Heart right ventricle (tissue), 16 donors: Measurements from ENCODE around the gene FCN1. TPM values are rescaled to one million over a fixed set of nuclear protein-coding genes. Genes with fewer than 3 reads are reported as not detected.

ENCODE experiments used
- ATAC-seq, 8 donors: fragments of 200-7000 bp; cut with Tn5 transposase; one replicate each; pipeline ENCODE4 v1.9.1; 2020; ENCODE audit warnings: mild to moderate bottlenecking in 8 of 8, moderate library complexity in 8 of 8, moderate number of reproducible peaks in 1 of 8
- DNase-seq, 2 donors: peaks; one replicate each; pipeline ENCODE4 v3.0.0-alpha.2; 2020
- H3K27ac ChIP-seq, 10 donors: fragments of 200-600 bp; sonication (generic) in 2 of 10; one replicate each; pipeline versions ENCODE4 v1.5.0 to v1.8.0; 2020 to 2022; ENCODE audit warnings: mild to moderate bottlenecking in 3 of 10
- H3K27me3 ChIP-seq, 7 donors: fragments of 200-600 bp; one replicate each; pipeline ENCODE4 v1.8.0; 2021 to 2022; ENCODE audit warnings: mild to moderate bottlenecking in 2 of 7
- H3K36me3 ChIP-seq, 9 donors: fragments of 200-600 bp; sonication (generic) in 1 of 9; one replicate each; pipeline versions ENCODE4 v1.5.0 to v1.8.0; 2020 to 2022; ENCODE audit warnings: mild to moderate bottlenecking in 2 of 9
- H3K4me1 ChIP-seq, 9 donors: fragments of 200-600 bp; sonication (generic) in 1 of 9; one replicate each; pipeline versions ENCODE4 v1.5.0 to v1.8.0; 2020 to 2022; ENCODE audit warnings: mild to moderate bottlenecking in 4 of 9
- H3K4me3 ChIP-seq, 10 donors: fragments of 200-600 bp; sonication (generic) in 2 of 10; one replicate each; pipeline versions ENCODE4 v1.5.0 to v1.8.0; 2020 to 2022; ENCODE audit warnings: mild to moderate bottlenecking in 7 of 10, moderate library complexity in 2 of 10
- H3K9me3 ChIP-seq, 11 donors: fragments of 200-600 bp in 10 of 11; sonication (generic) in 2 of 11; one replicate each; pipeline versions ENCODE4 v1.5.0 to v1.8.0; 2013 to 2022; ENCODE audit warnings: mild to moderate bottlenecking in 2 of 11, control low read depth in 1 of 11, moderate library complexity in 1 of 11
- CTCF ChIP-seq, 9 donors: fragments of 200-600 bp; sonication (generic) in 2 of 9; IDR thresholded peaks; one replicate each; pipeline versions ENCODE4 v1.5.0 to v1.8.0; 2021 to 2022; ENCODE audit warnings: antibody characterized with exemption in 9 of 9, mild to moderate bottlenecking in 5 of 9, moderate library complexity in 1 of 9
- WGBS, 2 donors: extraction: QIAGEN DNeasy Blood & Tissue Kit; methylation state at CpG; one replicate each; pipeline ENCODE4 v1.1.7; 2013; ENCODE audit warnings: inconsistent platforms in 1 of 2; 5-methylcytosine and 5-hydroxymethylcytosine counted together
- intact Hi-C, 10 donors: fragments of 100-400 bp; cut with DNase I; formaldehyde crosslinking; loops; one replicate each; pipeline versions ENCODE4 v1.11.1 to v1.14.2; 2022
- polyA plus RNA-seq, 2 donors: library from polyadenylated mRNA; stranded (reverse); fragments of 200-250 nt; gene quantifications; one replicate each; pipeline ENCODE4 v1.2.3, GENCODE V29; 2013
- total RNA-seq, 10 donors: library from RNA; stranded (reverse); fragmentation: NEBNext Ultra II Directional in 3 of 10; extraction: Animal tissue kit (Norgen Biotek cat#: 25700) in 3 of 10; gene quantifications; one replicate each; pipeline versions ENCODE4 v1.2.1 to v1.2.4, GENCODE V29; 2021 to 2023
- donor health status: Arrhythmogenic right ventricular cardiomyopathy.
- donor health status: ischemic (EF 13 %, LVEDD 7.1; RV severe dilation, severe dysfunction).
- donor health status: healthy with polysubstance abuse.
- donor health status: DM: no; HTN: yes; CAD: no.
- donor health status: DM: no; HTN: no; CAD: no.
- donor health status: ischemic (EF 25% LVEDD 6.9; RV normal size, moderate dysfunction).
- donor health status: ischemic (EF 25% LVEDD 5.7; RV mildly dilated, moderate dysfunction).
- donor health status: healthy.
- donor health status: DM: yes; HTN: yes; CAD: no.
- donor health status: Ischemic cardiomyopathy.
- donor health status: ischemic (EF 35%, LVEDD 5.7; RV mildly dilated, moderate dysfunction).
- donor health status: nonischemic (EF 11% LVEDD 7.7; RV severe dilation, severe dysfunction).
- donor health status: DM: yes; HTN: yes; CAD: no.
- donor health status: PGD.
- donor health status: ischemic (EF 29% LVEDD 5.4; RV normal size, mild dysfunction).
- donor health status: nonischemic (EF 23%, LVEDD 6.1; RV moderate dilation, normal function).

The FCN1 gene
- total and polyA plus RNA-seq, 12 donors: 0.97 to 64.7 (median 2.7) TPM

- H3K9me3 ChIP-seq: no peaks in the 10 kb centered on the region
- intact Hi-C loops: loop anchor here in 1 of 10 donors (10.0 kb wide), 1 partner anchor 76 kb away; no protein-coding TSS in a partner anchor
- 81 to 83% methylated on average over 21 of the region's 21 CpGs for WGBS, 2 donors
- peaks cover 0 to 57% (median 30%) of the 10 kb centered on the region in 7 donors for H3K27me3 ChIP-seq
- ATAC-seq (no peak), DNase-seq (no peak)
- no peaks in the 10 kb centered on the region for H3K36me3 ChIP-seq
- no peak overlapping the region for H3K4me3 ChIP-seq
- peaks cover 0 to 56% (median 15%) of the 10 kb centered on the region in 9 donors for H3K4me1 ChIP-seq
- TF ChIP-seq CTCF (IDR thresholded peaks at IDR 0.05): no peak
- no peak overlapping the region for H3K27ac ChIP-seq
These were observed 20.8 kb upstream of the FCN1 start for GRCh38 chr9:134938346-134939079.

DNA sequence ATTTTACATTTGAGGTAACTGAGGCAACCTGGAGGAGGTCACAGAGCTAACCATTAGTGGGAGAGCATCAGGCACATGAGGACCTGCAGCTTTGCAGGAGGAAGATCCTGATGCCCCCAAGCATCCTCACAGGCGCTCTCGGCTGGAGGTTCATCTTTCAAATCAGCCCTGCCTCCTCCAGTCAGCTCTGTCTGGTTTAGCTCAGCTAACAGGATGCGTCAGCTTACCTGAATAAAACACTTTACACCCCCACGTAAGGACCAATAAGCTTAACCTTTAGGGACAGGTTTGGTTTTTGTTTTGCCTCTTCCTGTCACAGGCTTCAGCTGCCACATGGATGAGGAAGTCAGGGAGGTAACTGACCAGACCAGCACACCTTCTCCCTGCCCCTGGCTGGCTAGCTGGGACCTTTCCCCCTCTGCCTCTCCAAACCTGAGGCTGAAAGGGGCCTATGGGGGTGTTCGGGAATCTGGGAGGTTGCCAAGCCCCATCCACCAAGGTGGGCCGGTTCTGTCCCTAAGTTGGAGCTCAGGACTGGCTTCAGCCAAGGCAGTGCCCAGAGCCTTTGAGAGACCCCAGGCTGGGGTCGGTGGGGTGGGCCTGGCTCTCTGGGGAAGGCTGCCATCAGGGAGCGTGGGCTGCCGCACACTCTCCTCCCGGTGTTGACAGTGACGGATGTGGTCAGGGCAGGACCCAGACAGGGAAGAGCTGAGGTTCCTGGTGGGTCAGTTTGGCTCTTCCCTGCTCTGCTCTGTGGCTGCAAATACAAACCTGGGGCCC, 20.0 kb upstream of the FCN1 start:
- peaks cover 0 to 50% (median 24%) of the 10 kb centered on the region in 7 donors for H3K27me3 ChIP-seq
- no peak overlapping the region for H3K27ac ChIP-seq
- H3K9me3 ChIP-seq: no peaks in the 10 kb centered on the region
- no peak overlapping the region for H3K4me3 ChIP-seq
- no peak for DNase-seq
- H3K36me3 ChIP-seq: no peaks in the 10 kb centered on the region
- TF ChIP-seq CTCF (IDR thresholded peaks at IDR 0.05): no peak
- peaks cover 0 to 62% (median 9%) of the 10 kb centered on the region in 9 donors for H3K4me1 ChIP-seq
- ATAC-seq: no peak
- intact Hi-C loops: loop anchor here in 1 of 10 donors (10.0 kb wide), 1 partner anchor 77 kb away; no protein-coding TSS in a partner anchor
- WGBS, 2 donors: 73% methylated on average over 11 of the region's 11 CpGs

DNA sequence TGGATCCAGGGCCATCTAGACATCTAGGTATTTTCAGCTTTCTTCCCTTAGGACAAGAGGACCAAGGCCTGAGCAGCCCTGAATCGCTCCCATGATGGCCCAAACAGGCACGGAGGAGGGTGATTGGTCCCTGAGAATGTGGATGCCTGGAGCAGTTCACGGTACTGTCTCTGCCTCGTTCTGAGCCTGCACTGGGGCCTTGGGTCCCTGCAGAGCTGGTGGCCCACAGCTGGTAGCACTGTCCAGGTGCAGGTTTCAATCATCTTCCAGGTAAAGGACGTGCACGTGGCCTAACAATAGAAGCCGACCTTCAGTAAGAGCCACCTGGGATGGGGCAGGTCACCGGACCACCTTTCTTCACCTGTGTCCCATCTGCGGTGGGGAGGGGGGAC, 19.4 kb upstream of the FCN1 start:
- Histone ChIP-seq H3K9me3 (no peaks in the 10 kb centered on the region), H3K27ac (peak overlapping the region in 1 of 10 donors; percentile 31), H3K36me3 (no peaks in the 10 kb centered on the region), H3K4me1 (peaks cover 0 to 62% (median 3%) of the 10 kb centered on the region in 9 donors), H3K27me3 (peaks cover 0 to 45% (median 19%) of the 10 kb centered on the region in 7 donors), H3K4me3 (no peak overlapping the region)
- intact Hi-C loops: loop anchor here in 1 of 10 donors (10.0 kb wide), 1 partner anchor 78 kb away; no protein-coding TSS in a partner anchor
- 78 to 81% methylated on average over 9 of the region's 9 CpGs for WGBS, 2 donors
- TF ChIP-seq CTCF (IDR thresholded peaks at IDR 0.05): no peak
- DNase-seq: no peak
- ATAC-seq: peak in 1 of 8 donors; percentile 10
